NCI-H1417 (cell line): ENCODE results near the gene CTPS1.

Experiments
- DNase-seq, 3 experiments: peaks; one replicate each; lab custom pipeline; 2025; lab: John Stamatoyannopoulos, UW

CTPS1 gene, protein sequence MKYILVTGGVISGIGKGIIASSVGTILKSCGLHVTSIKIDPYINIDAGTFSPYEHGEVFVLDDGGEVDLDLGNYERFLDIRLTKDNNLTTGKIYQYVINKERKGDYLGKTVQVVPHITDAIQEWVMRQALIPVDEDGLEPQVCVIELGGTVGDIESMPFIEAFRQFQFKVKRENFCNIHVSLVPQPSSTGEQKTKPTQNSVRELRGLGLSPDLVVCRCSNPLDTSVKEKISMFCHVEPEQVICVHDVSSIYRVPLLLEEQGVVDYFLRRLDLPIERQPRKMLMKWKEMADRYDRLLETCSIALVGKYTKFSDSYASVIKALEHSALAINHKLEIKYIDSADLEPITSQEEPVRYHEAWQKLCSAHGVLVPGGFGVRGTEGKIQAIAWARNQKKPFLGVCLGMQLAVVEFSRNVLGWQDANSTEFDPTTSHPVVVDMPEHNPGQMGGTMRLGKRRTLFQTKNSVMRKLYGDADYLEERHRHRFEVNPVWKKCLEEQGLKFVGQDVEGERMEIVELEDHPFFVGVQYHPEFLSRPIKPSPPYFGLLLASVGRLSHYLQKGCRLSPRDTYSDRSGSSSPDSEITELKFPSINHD

DNA sequence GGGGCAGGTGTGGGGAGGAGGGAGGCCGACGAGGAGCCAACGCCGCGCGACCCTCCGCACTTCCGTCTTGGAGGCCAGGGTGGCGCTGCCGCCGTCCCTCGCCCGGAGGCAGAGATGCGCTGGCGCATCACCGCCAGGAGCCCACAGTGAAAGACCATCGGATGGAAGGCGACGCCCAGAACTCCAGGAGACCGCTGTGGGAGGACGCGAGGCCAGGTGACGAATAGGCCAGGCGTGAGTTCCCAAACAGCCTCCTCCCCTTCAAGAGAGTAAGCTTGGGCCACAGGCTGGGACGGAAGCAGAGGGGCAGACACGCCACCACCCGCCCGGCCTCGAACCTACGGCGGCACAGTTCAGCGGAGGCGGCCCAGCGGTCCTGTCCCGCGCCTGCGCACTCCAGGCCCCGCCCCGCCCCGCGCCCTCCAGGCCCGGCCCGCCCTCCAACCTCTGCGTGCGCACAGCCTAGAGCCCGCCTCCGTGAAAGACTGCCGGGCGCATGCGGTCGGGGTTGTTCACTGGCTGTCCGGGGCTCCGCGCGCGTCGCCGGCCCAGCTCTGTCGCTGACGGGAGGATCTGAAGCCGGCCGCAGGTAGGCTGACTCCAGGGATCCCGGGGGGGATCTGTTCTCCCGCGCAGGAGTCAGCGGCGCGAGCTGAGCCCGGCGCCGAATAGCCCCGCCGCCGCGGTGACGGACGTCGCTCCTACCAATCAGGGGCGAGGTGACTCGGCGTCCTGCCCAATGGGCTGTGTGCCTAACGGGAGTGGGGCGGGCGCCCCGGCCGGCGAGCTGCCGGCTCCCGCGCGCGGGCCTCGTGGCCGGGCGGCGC lies at the start of gene CTPS1:
CTPS1 (plus strand) TSS at position 456 of the 827 bp plus-strand sequence. CDS start 3,595 bp downstream, outside the sequence.
- peak; percentile 97 to 99 (median 98) for DNase-seq

DNA sequence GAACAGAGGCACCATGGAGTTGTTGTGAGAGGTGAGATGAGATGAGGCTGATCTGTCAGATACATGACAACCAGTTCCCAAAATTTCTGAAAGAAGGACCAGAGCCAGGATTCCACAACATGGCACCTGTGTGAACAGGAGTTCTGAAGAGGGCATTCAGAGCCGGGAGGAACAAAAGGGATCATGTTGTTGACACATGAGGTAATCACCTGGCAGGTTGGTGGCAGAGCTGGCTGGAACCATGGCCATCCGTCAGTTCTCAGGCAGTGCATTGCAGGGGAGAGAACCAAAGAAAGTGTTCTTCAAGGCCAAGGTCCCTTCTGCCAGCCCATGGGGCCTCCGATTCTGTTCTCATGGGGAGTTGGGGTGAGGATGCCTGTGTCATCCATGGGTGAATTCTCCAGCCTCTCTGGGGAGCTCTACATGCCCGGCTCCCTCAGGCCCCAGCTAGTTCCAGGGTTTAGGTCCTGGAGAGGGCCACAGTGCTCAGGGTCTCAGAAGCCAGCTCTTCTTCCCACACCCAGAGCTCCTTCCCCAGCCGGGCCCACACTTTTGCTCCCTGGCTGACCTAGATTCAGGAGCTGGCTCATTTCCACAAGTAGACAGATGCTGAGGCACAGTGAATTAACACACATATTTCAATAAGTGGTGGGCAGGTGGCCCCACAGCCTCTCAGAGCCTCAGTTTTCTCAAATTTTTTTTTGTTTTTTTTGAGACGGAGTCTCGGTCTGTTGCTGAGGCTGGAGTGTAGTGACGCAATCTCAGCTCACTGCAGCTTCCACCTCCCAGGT lies 49.1 kb upstream of the CTPS1 start:
- DNase-seq: no peak

DNA sequence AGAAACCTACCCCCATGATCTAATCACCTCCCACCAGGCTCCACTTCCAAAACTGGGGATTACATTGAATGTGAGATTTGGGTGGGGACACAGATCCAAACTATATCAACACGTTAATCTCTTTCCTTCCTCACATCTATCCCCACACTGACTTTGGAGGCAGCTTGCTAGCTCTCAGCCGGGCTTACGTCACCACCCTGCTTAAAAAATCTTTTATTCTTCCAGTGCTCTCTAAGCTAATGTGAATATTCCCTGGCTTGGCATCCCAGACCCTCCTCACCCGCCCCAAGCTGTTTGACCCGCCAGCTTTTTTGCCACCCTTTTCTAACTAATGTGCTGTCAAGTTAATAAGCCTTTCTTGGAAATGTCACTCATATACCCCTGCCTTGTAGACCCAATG lies 47.9 kb upstream of the CTPS1 start:
- DNase-seq: no peak

DNA sequence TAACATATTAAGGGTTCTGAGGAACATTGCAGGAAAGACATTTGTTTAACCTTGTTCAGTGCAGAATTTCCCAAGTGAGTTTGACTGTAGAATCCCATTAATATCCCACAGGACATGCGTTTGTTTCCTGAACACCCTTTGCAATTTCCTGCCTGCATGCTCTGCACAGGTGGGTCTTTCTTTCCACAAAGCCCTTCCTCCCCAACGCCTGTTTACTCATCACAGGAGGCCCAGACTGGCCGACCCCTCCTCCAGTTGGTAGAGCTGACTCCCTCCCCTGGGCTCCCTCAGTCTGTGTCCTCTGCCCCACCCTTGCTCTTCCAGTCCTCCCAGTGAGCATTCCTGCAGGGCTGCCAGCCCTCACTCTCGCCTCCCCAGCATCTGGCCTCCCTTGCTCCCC lies 47.5 kb upstream of the CTPS1 start:
- peak in 2 of 3 experiments; percentile 28 to 51 for DNase-seq

DNA sequence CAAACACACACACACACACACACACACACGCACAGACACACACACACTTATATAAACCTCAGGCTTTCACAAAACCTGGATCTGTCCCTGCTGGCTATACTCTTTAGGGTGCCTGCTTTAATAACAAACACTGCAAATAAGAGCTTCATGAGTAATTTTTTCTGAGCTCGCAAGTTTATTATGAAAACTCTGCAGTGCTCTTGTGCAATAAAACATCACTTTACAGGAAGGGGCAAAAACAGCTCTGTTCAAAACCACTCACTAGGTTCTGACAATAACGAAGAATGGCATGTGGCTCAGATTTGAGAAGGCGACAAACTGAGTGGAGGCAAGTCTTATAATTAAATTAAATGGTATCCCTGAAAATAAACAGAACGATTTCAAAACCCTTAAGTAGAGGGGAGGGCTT lies 42.6 kb upstream of the CTPS1 start:
- DNase-seq: no peak

DNA sequence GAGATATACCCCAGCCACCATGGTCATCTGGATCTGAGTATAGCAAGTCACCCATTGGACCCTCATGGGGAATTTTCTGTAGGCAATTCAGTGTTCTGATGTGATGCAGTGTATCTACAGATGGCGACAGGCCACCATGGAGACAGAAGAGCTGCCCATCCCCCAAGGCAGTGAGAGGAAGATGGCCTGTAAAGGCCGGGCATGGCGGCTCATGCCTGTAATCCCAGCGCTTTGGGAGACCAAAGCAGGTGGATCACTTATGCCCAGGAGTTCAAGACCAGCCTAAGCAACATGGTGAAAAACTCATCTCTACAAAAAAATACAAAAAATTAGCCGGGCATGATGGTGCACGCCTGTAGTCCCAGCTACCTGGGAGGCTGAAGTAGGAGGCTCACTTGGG lies 41.1 kb upstream of the CTPS1 start:
- no peak for DNase-seq

DNA sequence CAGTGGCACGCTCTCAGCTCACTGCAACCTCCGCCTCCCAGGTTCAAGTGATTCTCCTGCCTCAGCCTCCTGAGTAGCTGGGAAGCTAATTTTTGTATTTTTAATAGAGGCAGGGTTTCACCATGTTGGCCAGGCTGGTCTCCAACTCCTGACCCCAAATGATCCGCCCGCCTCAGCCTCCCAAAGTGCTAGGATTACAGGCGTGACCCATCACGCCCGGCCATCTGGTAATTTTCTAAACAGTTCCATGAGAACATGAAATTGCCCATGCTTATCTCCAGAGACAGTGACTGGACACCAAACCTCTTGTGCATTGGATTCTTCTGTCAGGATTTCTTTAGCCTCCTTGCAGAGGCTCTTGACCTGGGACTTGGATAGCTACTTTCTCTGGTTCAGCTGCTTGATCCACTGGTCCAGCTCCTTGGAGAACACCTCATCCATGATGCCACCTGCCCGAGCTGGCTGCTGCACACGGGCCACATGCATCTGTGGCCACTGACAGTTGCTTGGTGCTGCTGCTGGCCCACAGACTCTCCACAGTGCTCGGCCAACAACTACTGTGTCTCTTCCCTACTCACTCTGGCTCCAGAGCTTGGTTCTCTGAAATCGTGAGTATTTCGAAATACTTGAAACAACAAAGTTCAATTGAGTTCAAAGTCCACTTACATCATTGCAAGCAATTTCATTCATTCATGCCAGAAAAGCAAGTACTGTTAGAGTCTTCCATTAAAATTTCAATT lies 40.0 kb upstream of the CTPS1 start:
- no peak for DNase-seq

DNA sequence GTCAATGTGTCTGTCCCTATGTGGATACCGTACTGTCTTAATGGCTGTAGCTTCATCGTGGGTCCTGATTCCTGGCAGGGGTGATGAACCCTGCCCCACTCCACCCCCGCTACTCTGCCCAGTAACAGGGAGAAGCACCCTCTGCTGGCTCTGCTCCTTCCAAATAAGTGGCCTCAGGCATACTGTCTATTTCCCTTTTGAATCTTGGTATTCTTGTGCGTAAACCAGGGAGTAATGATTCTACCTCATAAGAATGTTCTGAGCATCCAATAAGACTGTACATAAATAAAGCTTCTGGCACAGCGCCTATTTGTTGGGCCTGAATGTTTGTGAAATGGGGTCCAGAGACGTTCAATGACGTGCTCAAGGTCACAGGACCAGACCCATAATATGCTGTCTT lies 35.2 kb upstream of the CTPS1 start:
- DNase-seq: no peak

DNA sequence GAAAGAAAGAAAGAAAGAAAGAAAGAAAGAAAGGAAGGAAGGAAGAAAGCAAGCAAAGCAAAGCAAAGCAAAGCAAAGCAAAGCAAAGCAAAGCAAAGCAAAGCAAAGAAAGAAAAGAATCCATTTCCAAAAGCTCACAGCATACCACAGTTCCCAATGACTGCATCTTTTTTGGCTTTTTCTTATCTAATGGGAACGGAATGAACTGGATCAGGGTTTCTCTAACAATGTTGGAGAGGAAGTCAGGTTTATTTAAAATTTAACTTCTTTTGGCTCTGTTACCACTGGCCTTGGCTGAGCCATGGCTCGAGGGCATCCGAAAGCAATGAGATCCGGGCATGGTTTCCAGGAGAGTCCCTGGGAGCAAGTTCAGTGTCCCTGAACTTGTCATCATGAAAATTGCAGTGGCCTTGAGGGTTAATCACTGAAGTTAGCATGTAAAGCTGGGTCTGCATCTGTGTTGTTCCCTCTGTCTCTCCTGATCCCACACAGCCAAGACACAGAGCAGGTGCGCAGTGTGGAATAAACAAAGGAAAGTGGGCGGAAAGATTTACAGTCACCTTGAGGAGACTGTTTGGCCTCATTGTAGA lies 34.6 kb upstream of the CTPS1 start:
- peak in 1 of 3 experiments; percentile 20 for DNase-seq

DNA sequence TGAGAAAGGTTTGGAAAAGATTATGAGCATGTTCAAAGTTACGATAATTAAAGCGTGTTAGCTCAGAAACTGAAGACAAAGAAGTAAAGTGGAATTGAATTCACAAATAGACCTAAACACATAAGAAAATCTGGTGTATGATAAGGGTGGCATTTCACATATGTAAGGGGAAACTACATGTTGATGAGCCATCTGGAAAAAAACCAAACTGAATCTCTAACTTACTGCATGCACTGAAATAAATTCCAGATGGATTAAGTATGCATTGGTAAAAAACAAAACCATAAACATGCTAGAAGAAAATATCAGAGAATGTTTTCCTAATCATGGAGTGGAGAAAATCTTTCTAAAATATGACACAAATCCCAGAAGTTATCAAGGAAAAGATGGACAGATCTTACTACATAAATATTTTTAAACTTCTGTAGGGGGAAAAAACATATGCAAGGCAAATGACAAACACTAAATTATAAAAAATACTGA lies 34.0 kb upstream of the CTPS1 start:
- DNase-seq: no peak

DNA sequence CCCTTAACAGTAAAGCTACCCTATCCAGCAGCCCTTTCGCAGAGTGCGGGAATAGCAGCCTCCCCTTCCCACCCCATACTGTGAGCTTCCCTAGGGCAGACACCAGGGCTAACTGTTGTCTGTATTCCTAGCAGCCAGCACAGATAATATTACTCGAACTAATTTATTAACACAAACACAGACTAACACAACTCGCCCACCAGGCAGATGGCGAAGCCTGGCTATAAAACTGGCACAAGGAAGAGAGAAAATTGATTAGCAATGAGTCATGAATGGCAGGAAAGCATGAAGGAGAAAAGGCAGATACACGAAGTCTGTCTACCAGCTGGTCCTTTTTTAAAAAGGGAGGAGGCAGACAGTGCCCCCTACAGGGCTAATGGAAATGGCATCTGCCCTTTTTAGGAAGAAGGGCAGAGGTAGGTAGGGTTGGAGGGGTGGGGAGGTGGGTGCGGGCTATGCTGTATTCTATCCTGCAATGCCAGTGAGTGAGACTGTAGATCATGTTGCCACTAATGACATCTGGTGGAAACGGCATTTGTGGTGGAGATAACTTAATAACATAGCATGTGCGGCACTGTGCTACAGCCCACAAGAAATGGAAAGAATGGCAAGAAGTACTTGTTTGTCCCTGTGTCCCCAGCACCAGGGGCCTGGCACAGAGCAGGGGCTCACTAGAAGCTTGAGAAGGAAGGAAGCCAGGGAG lies 30.6 kb upstream of the CTPS1 start:
- DNase-seq: peak; percentile 3 to 63 (median 40)

DNA sequence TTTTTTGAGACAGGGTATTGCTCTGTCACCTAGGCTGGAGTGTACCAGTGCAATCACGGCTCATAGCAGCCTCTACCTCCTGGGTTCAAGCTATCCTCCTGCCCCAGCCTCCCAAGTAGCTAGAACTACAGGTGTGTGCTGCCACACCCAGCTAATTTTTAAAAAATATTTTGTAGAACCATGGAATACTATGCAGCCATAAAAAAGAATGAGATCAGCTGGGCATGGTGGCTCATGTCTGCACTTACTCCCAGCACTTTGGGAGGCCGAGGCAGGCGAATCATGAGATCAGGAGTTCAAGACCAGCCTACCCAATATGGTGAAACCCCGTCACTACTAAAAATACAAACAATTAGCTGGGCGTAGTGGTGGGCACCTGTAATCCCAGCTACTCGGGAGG lies 29.9 kb upstream of the CTPS1 start:
- DNase-seq: no peak

DNA sequence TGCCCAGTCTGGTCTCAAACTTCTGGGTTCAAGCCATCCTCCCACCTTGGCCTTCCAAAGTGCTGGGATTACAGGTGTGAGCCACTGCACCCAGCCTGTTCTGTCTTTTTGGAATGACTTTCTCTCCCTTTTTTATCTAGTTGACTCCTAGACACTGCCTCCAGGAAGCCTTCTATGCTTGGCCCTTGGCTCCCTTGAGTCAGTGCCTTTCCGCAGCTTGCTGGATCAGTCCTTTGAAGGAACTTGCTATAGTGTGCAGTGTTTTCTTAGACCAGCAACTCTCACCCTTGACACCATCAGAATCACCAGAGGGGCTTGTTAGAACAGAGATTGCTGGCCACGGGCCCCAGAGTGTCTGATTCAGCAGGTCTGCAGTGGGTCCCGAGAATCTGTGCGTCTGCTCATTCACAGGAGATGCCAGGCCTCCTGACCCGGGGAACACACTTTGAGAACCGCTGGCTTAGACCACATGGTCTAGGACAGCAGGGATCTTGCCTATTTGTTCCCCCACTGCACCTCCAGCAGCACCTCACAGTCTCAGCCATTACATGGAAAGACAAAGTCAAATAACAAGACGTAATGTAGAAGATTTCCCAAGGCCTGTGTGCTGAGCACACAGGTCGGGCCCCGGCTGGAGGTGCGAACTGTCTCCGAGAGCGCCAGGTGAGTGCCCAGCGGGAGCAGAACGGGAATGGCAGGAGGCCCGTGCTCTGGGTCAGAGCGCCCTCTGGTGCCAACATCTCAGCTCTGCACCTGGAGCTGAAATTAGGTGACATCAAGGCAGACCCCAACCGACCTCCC lies 27.4 kb upstream of the CTPS1 start:
- peak; percentile 70 to 84 (median 70) for DNase-seq

DNA sequence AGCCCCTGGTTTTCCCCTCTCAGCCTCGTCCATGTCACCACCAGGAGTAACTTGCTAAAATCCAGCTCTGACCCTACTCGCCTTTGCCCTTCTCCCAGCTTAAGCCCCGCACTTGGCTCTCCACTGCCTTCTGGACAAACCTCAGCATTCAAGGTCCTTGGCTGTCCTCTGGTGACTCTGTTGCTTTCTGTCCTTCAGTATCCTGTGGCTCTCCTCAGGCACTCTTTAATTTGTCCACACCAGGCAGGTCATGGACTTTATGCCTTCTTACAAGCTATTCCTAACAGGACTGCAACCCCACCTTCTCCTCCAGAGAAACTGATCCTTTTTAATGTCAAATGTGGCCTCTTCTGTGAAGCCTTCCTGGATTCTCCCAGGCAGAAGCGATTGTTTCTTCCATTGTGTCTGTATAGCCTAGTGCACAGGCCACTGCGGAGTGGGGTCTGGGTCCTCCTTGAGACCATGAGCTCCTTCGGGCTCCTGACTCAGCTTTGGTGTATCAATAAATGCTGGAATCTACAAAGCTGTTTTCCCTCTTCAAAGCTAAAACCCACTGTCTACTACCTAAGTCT lies 26.7 kb upstream of the CTPS1 start:
- no peak for DNase-seq

DNA sequence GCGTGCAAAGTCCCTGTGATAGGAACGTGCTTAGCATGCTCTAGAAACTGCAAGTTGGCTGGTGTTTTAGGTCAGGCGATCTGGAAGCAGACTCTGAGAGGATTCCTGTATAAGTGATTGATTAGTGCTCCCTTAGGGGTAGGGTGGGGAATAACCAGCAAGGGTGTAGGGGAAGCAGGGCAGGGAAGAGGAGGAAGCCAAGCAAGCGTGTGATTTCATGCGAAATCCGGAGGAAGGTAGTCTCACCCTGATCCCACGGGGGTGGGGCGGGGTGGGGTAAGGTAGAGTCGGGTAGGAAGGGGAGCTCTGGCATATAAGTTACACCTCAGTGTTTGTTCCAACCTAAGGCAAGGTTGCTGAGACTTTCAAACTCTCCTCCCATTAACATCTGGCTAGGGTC lies 24.9 kb upstream of the CTPS1 start:
- no peak for DNase-seq

DNA sequence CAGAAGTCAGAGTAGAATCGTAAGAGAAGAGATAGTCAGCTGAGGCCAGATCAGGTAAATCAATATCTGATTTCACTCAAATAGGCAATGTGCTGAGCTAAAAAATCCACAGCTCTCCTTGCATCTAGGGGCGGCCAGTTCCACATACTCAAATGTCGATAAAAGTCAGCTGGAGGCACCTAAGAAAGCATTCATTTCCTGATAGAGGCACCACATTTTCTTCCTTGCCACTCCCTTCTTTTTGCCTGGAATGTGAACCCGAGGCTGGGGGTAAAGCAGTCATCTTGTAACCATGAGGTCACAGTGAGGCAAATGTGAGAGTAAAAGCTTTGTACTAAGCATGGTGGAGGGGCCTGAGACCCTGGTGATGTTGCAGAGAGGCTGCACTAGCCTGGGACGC lies 24.2 kb upstream of the CTPS1 start:
- DNase-seq: no peak

DNA sequence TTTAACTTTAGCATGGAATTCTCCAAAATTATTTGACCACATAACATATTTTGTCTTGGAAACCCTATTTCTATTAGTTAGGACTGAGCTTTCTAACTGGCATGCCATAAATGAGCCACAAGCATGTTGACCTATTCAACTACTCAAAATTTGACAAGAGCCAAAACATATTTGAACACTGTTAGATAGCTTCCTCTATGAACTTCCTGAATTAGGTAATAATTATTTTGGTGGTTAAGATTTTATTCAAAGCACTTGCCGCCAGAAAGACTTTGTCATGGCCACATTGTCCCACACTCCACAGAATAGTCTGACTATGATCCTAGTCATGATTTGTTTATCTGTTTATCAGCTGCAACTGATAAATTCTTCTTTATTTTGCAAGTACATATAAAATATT lies 23.1 kb upstream of the CTPS1 start:
- no peak for DNase-seq

DNA sequence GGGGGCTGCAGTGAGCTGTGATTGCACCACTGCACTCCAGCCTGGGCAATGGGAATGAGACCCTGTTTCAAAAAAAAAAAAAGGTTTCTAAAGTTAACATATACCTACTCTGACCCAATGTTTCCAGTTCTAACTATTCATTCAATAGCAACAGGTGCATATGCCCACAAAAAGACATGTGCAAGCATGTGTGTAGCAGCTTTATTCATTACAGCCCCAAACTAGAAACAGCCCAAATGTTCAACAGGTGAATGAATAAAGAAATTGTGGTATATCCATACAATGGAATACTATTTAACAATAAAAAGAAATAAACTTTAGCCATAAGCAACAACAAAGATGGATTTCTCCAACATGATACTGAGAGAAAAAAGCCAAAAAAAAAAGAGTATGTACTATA lies 21.3 kb upstream of the CTPS1 start:
- DNase-seq: no peak

DNA sequence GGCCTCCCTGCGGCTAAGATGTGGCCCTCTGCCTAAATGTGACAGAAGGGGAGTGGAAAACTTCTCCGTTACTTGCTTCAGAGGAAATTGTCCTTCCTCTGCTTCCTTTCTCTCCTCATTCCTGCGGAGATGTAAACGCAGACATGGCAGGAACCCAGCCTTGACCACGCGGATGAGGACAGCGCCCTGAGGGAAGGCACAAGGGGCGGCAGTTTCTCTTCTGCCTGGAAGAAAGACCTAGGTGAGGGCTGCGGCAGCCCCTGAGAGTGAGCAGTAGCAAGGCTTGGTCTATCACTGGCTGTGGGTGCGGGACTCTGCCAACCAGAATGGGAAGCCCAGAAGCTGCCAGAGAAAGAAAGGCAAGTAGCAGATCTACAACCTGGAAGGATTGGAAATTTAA lies 14.0 kb upstream of the CTPS1 start:
- no peak for DNase-seq
